G401 (cell line): ENCODE data around the gene NUFIP1. TPM values are rescaled to one million over a fixed set of nuclear protein-coding genes. Genes with fewer than 3 reads are reported as not detected.

Source experiments
- DNase-seq: peaks from one replicate; pipeline ENCODE4 v3.0.0-alpha.2; 2015; ENCODE audit warnings: low spot score
- in situ Hi-C: cut with HindIII; loops from 2 replicates; pipeline ENCODE4 v1.10.0; 2016; ENCODE audit warnings: low sequenced_read_pairs, mixed read lengths
- total RNA-seq: library from RNA; depleted of rRNA; stranded (reverse); fragments of >200 nt; shearing (Covaris generic); gene quantifications from 2 replicates; pipeline ENCODE4 v1.2.3, GENCODE V29; 2014; rRNA removed

Gene NUFIP1
- total RNA-seq, 1 experiment from 2014 or later: 10.1 TPM

DNA sequence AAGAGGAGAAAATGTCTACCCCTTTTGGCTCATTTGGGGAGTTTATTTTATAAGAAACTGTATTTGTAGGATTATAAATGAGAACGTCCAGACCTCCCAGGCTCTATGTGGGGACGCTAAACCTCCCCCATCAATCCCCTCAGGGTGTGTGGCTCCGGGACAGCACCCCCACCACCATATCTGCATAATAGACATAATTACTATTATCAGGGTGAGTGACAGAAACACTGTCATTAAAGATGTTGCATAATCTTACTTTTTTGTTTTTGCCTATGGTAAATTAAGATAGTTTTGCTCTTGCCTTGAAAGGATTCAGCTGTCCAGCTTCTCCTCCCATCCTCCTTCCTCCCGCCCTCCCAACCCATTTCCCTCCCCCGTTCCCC is 93.3 kb downstream of the NUFIP1 start:
- DNase-seq: no peak
- in situ Hi-C loops: no loop called here

- no peak for DNase-seq
- in situ Hi-C loops: no loop called here
Measured at GRCh38 chr13:44895264-44895952, 93.9 kb downstream of the NUFIP1 start.

DNA sequence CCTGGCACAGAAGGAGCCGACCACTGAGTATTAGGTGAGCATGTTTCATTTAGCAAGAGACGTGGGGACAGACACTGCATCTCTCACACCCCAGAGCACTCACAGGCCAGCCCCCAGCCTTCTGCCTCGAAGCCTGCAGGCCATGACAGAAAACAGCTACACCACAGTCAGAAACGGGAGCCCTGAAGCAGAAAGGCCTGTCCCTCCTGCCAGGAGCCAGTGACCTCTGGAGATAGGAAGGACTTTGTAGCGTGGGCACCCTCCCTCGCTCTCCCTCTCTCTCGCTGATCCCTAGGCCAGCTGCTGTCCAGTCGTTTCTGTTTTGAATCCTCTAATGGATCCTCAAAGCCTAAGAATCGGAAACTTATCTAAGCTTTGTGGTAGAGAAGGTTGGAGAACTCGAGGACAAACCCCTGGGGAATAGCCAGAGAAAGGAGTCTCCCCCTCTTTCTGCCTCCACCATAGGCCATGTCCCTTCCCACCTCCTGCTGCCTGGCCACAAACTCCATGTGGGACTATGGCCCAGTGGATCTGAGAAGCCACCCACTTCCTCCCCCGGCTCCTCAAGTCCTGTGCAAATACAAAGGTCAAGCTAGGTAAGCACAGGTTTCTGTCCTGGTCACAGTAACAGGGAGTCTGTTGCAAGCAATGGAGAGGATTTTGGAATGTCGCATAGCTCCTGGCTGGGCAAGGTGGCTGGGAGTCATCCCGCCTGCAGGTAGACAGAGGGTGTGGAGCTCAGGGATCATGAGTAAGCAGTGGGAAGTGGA is 95.1 kb downstream of the NUFIP1 start:
- in situ Hi-C loops: no loop called here
- DNase-seq: no peak

Other genes starting within 250 kb of the NUFIP1 start
- 26.4 and 37.0 TPM in 2 replicates for gene GPALPP1, start 67 bp upstream of the NUFIP1 start, total RNA-seq
- gene GTF2F2, start 131.0 kb upstream of the NUFIP1 start, total RNA-seq: 42.2 and 47.5 TPM in 2 replicates
- gene KCTD4, start 211.6 kb upstream of the NUFIP1 start, total RNA-seq: not detected in 2 replicates